ENCODE measurements around the gene BRD9.

- TF ChIP-seq CTCF (IDR thresholded peaks at IDR 0.05) (no peak), POLR2A (IDR thresholded peaks at IDR 0.05) (no peak), POLR2AphosphoS5 (IDR thresholded peaks at IDR 0.05) (no peak)
Measured at GRCh38 chr5:921456-922435, 29.1 kb upstream of the BRD9 start.

Data from transverse colon (tissue), 4 donors.